Measurements from ENCODE around the gene CLEC3B.

DNA sequence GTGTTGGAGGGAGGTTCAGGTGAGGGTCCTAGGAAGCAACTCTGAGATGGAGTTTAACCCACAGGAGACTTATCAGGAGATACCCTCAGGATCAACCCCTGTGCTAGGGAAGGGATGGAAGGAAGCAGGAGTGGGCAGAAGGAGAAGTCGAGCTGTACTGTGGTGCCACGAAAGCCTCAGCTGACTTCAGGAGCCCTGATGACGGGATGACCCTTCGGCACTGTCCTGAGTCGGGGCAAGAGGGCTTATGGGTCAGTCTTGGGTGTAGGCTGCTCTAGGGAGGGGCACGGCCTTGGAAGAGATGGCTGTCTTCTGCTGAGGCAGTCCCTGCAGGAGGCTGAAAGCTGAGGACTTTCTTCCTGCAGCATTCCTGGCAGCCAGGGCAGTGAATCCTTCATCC lies 7.7 kb downstream of the CLEC3B start:
- TF ChIP-seq CTCF (IDR thresholded peaks at IDR 0.05; ENCODE audit: insufficient read depth, low read length, poor library complexity, severe bottlenecking) (no peak), EZH2phosphoT487 (conservative IDR thresholded peaks at IDR 0.05; ENCODE audit: low read length) (no peak)

Data from SU-DHL-6 (cell line).